LNCaP clone FGC (cell line): ENCODE results near the gene APBB2.

Source experiments
- DNase-seq: peaks from one replicate; pipeline ENCODE4 v3.0.0-alpha.2; 2011; ENCODE audit warnings: low read depth
- H3K4me3 ChIP-seq: 2 replicates; pipeline ENCODE4 v1.5.1; 2011; ENCODE audit warnings: mild to moderate bottlenecking, low read depth, low read length, control low read depth
- TF ChIP-seq, protein P1 (sequence below): IDR thresholded peaks from 2 replicates; pipeline ENCODE4 v1.5.1; 2012; ENCODE audit warnings: mild to moderate bottlenecking; ENCODE audit not compliant: control insufficient read depth, insufficient read depth; ENCODE audit errors: extremely low read depth

Gene APBB2

DNA sequence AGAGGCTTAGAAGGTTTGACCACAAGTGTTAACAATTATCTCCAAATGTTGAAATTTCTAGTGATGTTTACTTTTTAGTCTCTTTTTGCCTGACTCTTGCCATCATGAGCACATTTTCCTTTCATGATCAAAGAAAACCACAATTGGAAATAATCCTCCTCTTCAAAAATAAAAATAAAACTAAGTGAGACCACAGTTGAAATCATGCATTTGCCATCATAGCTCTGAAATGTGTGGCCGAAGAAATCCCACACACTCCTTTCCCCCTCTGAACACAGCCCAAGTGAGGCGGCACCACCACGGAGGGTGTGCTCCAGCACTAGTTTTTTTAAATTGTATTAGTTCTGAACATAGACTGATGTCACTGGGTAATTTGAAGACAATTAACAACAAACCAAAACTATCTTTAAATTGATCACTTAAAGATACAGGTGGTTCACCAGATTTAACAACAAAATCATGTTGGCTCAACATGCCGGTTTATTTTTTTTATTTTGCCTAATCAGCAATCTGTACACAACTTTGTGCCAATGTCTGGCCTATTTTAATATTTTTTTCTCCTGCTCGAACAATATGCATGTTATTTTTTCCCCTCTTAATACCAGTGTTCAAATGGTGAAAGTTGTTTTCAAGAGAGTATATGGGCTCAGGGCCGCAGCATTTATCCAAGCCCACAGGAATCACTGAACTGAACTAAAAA, 17.6 kb downstream of the APBB2 start:
- no peak for DNase-seq
- TF ChIP-seq, protein P1, sequence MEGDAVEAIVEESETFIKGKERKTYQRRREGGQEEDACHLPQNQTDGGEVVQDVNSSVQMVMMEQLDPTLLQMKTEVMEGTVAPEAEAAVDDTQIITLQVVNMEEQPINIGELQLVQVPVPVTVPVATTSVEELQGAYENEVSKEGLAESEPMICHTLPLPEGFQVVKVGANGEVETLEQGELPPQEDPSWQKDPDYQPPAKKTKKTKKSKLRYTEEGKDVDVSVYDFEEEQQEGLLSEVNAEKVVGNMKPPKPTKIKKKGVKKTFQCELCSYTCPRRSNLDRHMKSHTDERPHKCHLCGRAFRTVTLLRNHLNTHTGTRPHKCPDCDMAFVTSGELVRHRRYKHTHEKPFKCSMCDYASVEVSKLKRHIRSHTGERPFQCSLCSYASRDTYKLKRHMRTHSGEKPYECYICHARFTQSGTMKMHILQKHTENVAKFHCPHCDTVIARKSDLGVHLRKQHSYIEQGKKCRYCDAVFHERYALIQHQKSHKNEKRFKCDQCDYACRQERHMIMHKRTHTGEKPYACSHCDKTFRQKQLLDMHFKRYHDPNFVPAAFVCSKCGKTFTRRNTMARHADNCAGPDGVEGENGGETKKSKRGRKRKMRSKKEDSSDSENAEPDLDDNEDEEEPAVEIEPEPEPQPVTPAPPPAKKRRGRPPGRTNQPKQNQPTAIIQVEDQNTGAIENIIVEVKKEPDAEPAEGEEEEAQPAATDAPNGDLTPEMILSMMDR = no peak
- H3K4me3 ChIP-seq = no peak overlapping the region

DNA sequence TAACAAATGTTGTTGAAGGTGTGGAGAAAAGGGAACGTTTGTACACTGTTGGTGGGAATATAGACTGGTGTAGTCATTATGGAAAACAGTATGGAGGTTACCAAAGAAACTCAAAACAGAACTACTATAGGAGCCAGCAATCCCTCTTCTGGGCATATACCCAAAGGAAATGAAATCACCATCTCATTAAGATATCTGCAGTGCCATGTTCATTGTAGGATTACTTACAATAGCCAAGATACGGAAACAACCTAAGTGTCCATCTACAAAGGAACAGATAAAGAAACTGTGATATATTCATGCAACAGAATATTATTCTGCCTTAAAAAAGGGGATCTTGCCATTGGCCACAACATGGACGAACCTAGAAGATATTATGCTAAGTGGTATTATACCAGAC, 22.2 kb downstream of the APBB2 start:
- DNase-seq = no peak
- H3K4me3 ChIP-seq = no peak overlapping the region
- TF ChIP-seq, protein P1 = no peak

DNA sequence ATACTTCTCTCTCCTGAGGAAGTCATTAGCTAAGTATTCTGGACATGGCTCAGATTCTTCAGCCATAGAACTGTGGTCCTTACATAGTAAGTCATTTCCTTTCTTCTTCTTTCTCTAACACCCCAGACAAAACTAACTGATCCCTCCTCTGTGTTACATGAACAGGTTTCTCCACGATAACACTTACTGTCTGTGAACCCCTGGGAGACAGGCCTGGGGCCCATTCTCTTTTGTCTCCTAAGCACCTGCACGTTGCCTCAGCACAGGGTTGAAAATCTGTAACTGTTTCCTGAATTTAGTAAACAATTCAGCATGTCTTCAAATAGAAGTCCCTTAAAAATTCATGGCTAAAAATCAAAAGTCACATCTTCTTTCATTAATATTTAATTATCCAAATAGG, 24.7 kb downstream of the APBB2 start:
- DNase-seq = no peak
- no peak overlapping the region for H3K4me3 ChIP-seq
- TF ChIP-seq, protein P1 = no peak

DNA sequence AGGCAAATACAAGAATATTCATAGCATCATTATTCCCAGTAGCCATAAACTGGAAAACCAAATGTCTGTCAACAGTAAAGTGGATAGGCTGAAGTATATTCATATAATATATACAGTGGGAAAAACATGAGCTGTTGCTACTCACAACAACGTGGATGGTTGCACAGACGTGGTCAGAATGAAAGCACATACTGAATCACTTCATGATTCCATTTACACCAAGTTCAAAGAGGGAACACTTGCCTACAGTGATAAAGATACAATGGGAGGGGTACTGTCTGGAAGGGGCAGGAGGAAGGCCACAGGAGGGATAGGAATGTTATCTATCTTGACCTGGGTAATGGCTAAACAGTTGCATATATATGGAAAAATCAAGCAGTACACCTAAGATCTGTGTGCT, 25.3 kb downstream of the APBB2 start:
- H3K4me3 ChIP-seq = no peak overlapping the region
- TF ChIP-seq, protein P1 = no peak
- DNase-seq = no peak

DNA sequence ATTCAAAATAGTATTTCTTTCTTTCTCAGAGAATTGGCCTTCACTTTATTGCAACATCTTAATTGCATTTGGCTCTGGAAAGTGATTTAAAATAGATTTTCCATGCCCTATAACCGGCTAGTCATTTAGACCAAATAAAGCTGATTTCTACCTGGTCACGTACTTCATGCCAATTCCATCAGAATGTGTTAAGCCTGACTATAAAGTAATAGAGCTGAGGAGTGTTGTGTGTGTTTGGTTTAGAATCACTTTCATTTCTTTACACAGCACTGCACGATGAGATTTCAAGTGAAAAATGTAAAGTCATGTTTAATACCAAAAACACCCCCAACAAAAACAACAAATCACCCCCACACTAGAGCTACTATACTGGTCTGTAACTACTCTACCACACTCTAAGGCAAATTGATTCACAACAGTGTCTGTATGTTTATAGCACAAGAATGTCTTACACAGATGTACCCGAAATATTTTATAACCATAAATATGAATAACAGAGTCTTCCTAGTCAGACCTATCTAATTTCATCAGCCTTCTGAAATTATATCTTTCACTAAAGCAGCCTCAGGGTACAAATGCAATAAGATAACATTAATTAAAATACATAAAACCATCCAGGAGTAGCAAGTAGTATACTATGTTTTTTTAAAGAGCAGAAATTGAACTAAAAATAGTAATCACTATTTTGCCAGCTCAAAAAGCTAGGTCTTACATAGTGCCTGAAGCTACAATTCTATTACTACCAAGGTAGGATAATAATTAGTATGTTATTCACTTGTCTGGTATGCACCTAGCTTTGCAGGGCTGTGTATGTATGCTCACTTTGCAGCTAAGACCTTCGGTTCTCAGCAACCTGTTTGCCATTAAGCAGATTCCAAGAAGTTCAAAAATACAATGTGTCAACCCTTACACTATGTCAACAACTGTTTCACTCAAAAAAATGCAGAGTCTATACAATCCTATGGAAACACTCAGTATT, 28.4 kb downstream of the APBB2 start:
- no peak overlapping the region for H3K4me3 ChIP-seq
- no peak for DNase-seq
- TF ChIP-seq, protein P1 = no peak

DNA sequence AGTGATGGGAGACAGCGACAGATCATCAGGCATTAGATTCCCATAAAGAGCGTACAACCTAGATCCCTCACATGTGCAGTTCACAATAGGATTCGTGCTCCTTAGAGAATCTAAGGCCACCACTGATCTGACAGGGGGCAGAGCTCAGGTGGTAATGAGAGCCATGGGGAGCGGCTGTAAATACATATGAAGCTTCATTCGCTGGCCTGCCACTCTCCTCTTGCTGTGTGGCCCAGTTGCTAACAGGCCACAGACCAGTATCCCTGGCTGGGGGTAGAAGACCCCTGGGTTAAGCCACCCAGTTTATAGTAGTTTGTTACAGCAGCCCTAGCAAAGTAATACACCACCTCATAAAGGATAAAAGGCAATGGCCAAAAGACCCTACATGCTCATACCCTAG, 30.3 kb downstream of the APBB2 start:
- TF ChIP-seq, protein P1 = no peak
- H3K4me3 ChIP-seq = no peak overlapping the region
- DNase-seq = no peak
